GM21423 (cell line): ENCODE data around the gene RER1.

Source experiments
- ATAC-seq: cut with Tn5 transposase; IDR thresholded peaks from one replicate; pipeline ENCODE4 v1.9.1; 2021; ENCODE audit warnings: mild to moderate bottlenecking, moderate library complexity; ENCODE audit not compliant: unreplicated experiment

Gene RER1

GRCh38 chr1:2353551-2354438 is 37.8 kb upstream of the RER1 start:
- no peak for ATAC-seq

GRCh38 chr1:2354511-2355372 is 36.9 kb upstream of the RER1 start:
- no peak for ATAC-seq

DNA sequence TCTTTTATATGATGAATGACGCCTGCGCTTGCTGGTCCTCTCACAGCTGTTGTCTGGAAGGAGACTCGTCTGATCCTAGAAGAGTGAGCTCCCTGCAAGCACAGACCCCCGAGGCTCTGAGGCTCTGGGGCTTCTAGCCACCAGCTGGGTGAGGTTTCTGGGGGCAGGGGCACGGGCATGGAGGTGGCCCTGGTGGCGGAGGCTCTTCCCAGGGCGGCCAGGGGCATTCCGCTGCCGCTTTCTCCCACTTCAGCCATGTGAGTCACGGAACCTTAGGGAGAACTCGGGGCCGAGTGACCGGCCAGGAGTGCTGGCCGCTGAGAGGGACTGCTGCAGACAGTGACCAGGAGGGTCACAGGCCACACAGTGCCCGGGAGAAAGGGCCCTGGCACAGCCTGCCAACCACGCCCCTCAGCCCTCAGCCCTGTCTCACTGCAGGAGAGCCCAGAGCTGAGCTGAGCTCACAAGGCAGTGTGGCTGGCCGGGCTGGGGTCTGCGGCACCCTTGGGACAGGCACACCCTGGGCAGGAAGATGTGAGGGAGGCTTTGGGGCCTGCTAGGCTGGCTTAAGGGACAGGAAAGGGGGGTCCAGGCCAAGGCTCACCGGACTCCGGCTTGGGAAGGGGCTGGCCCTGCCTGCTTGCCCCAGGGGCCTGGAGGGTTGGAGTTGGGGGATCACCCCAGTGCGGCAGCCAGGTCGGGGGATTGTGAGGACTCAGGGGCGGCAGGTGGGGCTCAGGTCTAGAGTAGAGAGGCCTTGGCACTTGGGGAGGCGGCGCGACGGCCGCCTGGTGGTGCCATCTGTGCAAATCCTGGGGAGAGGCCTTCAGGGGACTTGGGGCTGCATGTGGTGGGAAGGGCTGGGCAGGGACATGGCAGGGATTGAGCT is 36.0 kb upstream of the RER1 start:
- ATAC-seq, result no peak

DNA sequence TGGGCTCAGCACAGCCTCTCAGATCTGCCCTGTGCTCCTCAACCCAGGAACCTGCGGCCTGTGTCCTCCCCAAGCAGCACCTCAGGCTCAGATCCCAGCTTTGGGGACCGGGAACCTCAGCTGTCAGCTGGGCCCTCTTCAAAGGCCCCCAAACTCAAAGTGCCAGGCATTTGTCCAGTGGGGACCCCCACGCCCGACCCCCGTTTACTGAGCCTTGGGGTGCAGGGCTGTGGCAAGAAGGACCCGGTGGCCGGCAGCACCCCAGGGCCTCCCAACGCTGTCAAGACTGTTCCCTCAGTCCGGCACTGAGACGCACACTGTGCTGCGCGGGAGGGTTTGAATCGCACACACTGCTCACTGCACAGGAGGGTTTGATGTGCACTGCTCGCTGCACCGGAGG is 35.2 kb upstream of the RER1 start:
- ATAC-seq, result no peak

DNA sequence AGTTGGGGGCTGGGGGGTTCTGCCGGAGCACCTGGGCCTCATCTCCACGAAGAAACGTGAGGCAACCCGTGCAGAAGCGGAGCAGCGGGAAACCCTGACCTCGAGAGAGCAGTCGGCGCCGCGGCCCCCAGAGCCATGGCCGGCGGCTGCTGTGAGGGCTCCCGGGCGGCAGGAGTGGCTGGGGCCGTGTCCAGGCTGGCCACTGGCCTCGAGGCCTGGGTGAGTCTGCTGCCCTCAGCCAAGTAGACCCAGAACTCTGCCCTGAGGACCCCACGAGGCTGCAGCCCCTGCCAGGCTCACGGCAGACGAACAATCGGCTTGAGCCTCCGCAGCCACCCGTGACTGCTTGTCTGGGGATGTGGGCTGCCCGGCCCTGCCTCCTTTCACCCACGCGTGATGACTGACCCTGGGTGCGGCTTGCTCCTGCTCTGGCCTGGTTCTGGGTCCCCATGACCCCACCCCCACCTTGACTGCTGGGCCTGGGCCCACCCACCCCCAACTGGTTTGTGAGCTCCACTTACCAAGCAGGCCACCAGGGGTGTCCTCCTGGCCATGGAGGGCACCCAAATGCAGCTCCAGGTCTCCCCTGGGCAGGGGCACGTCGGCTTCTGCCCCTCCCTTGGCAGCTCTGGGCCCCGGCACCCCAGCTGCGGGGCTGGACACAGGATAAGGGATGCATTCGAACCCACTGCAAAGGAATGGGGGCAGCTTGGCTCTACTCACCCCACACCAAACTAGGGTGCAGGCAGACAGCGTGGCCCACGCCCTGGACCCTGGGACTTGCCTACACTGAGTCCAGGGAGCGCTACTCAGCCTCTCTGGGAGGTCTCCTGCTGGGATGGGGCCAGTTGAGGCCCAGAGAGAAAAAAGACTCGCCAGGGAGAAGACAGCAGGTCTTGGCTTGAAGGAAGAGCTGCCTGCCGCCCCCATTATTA is 34.5 kb upstream of the RER1 start:
- ATAC-seq, result no peak

- ATAC-seq, result no peak
Observed at GRCh38 chr1:2358072-2358471, 33.6 kb upstream of the RER1 start.

GRCh38 chr1:2358651-2359640 is 32.7 kb upstream of the RER1 start:
- ATAC-seq, result no peak

- no peak for ATAC-seq
Observed at GRCh38 chr1:2360588-2361364, 30.9 kb upstream of the RER1 start.

- ATAC-seq, result no peak
Observed at GRCh38 chr1:2363847-2364513, 27.7 kb upstream of the RER1 start.

GRCh38 chr1:2368053-2368744 is 23.4 kb upstream of the RER1 start:
- no peak for ATAC-seq

DNA sequence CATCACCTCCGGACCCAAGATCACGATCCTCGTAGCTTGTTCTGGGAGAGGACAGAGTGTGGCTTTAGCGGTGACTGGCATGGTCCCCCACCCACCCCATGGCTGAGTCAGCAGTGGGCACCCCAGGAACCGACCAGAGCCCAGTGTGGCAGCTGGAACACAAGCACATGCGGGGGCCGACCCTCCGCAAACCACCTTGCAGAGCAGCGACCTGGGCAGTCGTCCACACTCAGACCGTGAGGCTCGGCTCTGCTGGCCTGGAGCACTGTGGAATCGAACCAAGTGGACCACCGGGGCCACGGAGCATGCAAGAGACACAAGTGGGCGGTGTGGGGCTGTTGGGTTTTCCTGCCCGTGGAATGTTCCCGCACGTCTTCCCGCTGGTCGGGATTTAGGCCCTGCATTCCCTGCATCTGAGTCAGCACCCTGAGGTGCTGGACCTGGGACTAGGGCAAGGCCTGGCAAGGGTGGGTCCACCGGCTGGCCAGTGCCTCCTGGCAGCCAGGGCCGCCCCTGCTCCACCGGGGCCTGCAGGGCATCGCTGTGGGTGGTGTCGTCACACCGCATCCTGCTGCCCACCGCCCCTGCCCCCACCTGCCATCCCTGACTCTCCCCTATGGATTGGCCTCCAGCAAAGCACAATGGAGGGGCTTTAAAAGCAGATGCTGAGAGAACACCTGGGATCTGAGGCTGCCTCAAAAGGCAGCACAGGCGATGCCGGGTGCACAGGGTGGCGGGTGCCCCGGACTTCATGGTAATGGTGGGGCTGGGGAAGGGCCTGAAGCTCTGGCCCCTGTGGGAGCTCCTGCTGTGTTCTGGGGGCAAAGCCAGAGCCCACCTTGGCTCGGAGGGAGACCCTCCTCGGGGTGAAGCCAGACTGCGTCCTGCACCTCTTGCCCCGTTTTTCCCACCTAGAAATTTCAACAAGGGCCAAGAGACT is 18.8 kb upstream of the RER1 start:
- no peak for ATAC-seq

- ATAC-seq, result no peak
Observed at GRCh38 chr1:2373551-2374251, 17.9 kb upstream of the RER1 start.

DNA sequence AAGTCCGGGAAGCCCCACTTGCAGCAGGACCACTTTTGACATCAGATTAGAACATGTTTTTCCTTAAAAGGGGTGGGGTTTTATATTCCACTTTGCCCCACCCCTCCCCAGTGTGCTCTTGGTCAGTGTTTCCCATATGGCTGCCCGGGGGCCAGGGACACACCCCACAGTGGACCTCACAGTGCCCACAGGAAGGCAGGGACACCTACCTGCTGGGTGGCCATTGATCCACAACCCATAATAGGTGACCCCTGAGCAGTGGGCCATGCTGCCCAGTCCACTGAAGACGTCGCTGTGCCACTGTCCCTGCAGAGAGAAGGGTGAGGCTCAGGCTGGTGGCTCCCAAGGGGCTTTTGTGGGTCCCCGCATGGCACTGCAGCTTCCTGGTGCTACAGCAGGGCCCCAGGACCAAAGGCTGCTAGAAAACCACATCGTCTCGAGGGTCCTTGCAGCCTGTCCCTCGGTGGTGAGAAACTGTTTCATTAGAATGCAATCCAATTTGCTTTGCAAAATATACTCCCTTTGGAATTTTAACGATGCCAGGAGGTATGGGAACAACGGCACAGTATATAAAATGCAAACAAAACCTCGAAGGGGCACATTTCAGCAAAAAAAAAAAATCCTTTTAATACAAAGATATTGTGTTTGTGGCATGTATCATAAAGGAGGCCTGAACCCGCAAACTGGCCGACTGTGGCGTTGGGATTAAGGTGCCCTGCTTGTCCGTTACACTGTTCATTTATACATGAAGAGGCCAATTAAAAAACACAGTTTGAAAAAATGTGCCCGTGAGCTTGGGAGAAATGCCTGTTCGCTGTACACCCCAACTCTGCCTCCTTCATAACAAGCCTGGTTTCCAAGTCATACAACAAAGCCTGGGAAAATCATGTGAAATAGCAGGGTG is 17.1 kb upstream of the RER1 start:
- ATAC-seq, result no peak
